NCI-H2227 treated with DMSO at 0.1 percent for 48 hours (cell line): ENCODE results near the gene PIK3R1.
"Not testable (repeated sequence)": the region's sequence is repeated elsewhere in the genome, so short reads cannot be mapped to it uniquely, and the experiment has no call there.

Experiments
- DNase-seq: peaks from one replicate; lab custom pipeline; 2025; lab: John Stamatoyannopoulos, UW

PIK3R1 gene

DNA sequence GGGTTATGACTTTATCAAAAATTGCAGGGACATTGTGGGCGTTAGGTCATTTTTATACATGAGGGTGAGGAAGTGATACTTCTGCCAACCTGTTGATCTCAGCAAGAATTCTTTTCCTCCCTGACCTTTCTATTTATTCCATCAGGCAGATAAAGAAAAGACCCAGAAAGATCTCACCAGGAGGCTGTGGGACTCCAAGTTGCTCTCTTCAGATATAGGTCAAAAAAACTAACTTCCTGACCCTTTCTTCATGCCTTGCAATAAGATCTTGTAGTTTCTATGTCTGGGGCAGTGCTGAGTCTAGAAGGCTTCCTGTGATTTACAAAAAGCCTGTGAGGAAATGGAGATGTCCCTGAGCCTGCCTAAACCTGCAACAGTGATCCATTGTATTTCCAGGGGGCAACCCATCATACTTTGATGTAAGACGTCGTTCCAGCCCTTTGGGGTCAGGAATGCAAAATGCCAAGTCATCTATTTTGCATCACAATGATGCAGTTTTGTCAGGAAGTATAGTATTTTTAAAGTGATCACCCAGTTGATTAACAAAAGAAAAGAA is 22.0 kb upstream of the PIK3R1 start:
- DNase-seq = no peak

DNA sequence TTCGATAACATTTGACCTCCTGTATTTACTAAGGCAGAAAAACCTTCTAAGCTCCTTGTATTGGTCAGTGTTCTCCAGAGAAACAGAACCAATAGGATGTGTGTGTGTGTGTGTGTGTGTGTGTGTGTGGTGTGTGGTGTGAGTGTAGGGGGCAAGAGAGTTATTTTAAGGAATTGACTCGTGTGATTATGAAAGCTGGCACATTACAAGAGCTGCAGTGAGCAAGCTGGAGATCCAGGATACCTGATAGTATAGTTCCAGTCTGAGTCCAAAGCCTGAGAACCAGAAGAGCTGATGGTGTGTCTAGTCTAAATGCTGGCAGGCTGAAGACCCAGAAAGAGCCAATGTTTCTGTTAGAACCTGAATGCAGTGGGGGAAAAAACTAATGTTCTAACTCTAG is 21.2 kb upstream of the PIK3R1 start:
- no peak for DNase-seq

DNA sequence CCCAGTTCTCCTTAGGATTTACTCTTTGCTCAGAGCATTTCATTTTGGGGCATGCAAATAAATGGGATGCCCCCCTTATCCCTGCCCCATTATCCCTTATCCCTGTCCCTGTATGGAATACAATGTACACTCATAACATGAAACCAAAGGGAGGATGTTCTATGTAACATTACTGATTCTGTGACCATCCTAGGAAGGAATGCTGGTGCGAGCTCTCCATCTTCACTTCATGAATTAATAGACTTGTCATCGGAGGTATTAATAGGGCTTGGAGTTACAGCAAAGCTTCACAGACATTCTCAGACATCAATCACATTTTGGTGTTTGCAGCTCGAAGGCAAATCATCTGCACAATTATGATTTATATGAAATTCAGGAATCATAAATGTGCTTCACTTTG is 20.4 kb upstream of the PIK3R1 start:
- DNase-seq = no peak

DNA sequence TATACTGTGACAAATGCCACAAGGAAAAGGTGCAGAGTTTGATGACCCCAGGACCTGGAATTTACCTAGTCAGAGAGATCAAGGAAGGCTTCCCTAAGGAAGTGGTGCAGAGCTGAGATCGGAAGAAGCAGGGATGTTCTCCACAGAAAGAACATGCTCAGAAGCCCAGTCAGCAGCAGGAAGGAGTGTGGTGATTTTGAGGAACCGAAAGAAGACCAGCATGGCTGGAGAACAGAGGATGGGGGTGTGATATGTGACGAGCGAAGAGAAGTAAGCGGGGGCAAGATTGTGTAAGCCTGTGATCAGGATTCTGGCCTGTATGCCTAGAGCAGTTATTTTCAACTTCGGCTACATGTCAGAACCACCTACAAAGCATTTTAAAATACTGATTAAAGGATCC is 18.7 kb upstream of the PIK3R1 start:
- no peak for DNase-seq

DNA sequence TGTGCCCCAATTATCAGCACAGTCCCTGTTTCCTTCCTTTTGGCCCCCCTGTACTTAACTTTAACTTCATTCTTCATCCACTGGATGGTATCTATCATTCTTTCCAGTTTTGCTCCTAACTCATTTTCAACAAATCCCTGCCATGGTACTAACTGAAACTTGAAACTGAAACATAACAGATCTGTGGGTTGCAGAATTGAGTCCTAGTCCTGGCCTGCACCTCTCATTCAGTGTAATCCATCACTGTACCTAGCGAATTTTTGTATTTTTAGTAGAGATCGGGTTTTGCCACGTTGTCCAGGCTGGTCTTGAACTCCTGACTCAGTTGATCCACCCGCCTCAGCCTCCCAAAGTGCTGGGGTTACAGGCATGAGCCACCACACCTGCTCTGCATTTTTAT is 15.3 kb upstream of the PIK3R1 start:
- no peak for DNase-seq

DNA sequence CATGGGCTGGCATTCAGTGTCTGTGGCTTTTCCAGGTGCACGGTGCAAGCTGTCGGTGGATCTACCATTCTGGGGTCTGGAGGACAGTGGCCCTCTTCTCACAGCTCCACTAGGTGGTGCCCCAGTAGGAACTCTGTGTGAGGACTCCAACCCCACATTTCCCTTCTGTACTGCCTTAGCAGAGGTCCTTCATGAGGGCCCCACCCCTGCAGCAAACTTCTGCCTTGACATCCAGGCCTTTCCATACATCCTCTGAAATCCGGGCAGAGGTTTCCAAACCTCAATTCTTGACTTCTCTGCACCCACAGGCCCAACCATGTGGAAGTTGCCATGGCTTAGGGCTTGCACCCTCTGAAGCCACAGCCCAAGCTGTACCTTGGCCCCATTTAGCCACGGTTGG is 4.9 kb upstream of the PIK3R1 start:
- not testable (repeated sequence) for DNase-seq

DNA sequence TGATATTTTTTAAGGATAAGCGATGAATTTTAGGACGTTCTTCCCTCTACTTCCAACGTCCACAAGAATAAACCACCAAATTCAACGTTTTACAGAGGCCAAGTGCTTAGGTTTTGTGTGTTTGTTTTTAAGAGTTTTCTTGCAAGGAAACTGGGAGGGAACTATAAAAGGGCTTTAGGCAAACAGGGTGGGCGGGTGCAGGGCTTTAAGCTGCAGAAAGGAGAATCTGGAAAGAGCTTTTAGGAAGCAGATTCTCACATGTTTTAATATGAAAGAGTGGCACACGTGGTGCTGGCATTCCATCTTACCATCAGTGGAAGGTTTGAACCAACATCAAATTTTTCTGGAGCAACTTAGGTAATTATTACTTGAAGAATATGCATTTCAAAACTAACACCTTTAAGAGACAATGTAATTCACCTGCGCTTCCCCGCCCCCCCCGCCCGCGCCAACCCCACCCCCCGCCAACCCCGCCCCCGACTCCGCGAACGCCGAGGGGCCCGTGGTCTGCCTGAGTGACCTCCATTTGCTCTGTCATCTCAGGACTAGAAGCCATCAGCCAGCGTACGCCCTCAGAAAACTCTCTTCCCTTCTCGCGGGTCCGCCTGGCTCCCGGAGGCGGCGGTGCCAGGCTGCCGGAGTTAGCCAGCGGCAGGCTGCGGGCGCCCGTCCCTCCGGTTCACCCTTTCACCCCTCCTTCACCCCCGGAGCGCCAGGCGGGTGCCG is 911 bp upstream of the PIK3R1 start:
- peak; percentile 58 for DNase-seq

DNA sequence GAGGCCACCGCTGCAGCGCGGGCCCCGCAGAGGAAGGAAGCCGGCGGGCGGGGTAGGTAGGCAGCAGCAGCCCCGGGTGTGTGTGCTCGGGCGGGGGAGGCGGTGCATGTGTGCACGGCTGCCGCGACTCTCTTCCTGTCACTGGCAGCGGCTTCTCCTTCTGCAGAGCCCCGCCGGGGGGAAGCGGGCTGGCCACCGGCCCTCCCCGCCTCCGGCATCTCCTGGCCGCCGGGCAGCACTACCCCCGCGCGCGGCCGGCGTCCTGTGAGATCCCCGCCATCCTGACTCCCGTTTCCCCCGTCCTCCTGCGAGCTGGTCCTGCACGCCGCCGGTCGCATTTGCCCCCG is 315 bp downstream of the PIK3R1 start:
- DNase-seq = no peak

DNA sequence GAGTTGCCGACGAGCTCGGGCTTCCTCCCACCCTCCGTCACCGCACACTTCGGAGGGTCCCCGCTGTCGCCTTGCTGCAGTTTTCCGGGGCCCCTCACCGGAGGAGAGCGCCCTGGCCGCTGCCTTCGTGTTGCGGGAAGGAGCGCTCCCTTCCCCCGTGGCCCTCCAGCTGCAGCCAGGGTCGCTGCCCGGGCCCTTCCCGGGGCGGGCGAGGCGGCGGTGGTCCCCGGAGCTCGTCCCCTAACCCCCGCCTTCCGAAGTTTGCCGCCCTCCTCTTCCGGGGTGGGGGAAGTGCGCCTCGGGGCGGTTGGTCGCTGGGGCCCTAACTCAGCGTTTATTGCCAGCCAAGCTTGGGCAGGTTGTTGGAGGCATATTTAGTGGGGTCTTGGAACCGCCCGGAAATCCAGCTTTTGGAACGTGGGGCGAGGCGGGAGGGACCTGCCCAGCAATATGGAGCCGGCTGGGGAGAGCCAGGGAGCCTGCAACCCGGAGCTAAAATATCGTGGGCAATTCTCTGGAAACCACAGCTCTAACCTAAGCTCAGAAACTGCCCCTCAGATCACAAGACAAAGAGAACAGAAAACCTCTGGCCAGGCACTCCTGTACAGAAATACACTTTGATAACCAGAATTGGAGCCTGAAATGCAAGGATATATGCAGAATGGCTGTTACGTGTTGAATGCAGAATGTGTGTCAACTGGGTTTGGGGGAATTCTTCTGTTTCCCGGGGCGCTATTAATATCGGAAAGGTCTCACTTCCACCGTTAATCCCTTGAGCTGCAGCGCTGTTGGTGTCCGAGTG is 890 bp downstream of the PIK3R1 start:
- DNase-seq = peak; percentile 11

DNA sequence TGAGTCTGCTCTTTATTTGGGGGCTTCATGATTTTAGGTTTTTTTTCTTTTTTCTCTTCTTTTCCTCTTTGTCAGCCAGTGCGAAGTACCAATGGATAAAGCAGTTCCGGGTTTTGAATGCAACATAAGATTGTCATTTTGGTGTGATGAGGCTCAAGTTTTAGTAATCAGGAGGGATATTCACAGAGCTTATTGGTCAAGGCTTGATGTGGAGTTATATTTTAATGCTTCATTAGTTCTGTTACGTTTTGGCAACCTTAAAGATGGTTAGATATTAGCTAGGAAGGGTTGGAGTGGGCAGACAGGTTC is 1.4 kb downstream of the PIK3R1 start:
- DNase-seq = no peak

DNA sequence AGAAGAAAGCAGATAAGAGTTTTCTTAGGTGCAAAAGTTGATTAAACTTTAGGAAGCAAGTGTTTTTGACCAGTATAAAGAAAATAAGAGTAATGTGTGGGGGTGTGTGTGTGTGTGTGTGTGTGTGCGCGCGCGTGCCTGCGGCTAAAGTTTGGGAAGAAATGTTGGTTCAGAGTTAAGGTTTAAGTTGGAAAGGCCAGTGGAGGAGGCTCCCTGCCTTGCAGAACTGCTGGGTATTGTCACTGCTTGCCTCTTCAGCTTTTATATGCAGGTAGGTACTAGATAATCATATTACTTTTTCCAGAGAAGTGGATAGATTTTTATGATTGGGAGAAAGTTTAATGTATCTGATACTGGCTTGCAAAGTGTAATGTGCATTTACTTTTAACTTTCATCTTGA is 2.0 kb downstream of the PIK3R1 start:
- no peak for DNase-seq

DNA sequence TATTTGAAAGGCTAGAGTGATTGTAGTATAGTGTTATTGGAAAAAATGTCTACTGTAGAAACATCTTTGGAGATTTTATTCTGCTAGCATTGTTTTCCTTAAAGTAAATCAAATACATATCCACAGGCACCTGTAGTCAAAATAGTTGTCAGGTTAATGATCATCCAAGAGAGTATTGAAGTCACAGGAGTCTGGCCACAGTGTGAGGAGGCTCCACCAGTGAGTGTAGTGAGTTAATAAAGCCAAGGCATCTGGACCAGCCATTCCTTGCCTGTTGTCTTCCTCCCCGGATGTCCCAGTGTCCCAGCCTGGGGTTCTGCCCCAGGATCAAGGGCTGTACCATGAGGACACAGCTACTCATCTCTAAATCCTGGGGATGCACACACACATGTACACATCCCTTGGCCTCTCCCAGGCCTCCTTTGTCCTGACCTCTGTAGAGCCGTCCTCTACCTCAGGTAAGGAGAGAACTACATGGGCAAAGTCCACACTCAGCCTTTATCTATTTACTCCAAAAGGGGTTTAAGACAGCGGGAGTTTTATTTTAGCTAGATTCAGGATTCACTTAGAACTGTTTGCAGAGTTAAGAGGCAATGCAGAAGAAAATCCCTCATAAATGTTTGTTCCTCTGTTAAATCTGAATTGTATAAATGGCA is 3.7 kb downstream of the PIK3R1 start:
- no peak for DNase-seq

DNA sequence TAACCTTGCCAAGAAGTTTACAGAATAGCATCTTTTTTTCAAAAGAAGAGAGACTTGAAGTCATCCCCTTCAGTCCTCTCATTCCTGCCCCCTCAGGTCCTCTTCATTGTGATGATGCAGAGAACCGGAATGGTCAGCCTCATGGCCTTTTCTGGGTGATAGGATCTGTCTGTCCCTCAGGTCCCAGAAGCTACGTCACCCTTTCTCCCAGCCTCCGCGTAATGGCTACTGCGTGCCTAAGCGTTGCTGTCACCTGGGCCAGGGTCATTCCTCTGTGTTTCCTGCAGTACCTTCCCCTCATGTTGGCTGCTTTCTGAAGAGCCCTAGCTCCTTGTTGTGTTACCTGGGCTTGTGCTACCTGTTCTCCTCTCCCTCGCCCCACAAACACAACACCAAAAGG is 4.7 kb downstream of the PIK3R1 start:
- no peak for DNase-seq

DNA sequence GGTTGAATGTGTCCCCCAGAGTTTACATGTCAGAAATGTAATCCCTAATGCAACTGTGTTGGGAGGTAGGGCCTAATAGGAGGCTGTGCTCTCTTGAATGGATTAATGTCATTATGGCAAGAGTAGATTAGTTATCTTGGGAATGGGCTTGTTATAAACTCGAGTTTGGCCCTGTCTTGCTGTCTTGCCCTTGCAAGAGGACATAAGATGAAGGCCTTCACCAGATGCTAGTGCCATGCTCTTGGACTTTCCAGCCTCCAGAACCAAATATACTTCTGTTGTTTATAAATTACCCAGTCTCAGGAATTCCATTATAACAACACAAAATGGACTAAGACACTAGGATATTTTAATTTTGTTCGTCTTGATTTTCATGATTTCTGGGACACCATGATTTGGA is 5.4 kb downstream of the PIK3R1 start:
- no peak for DNase-seq

DNA sequence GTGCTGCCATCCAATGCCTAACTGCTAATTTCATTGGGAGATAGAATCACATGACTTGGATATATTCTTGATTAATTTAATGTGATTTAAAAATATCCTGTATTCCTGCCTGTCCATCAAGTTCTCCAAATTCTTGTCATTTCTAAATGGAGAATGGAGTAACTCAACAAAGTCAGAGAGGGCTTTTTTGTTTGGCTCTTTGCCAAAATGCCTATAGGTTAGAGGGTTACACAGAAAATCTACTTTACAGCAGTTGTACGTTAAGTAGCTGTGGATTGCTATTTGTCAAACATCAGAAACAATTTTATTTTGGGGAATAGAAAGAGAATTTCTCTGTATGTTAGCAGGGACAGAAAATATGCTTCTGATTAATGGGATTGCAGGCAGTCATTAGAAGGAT is 5.9 kb downstream of the PIK3R1 start:
- DNase-seq = no peak

DNA sequence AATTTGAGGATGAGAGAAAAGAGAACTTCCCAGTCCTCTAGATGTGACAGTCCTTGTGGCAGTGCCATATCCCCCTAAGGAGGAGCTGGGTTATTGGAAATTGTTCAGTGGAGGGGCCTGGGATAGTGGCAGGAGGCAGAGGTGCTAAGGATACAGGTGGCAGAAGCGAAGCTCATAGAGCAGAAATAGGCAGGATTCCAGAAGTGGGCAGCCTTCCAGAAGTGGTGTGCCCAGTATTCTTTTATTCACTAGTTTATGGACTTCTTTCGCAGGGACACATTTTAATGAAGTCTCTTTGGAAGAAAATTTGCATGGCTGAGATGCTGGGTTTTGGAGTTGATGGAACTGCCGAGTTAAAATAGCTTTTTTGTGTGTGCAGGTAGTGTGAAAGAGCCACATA is 6.8 kb downstream of the PIK3R1 start:
- DNase-seq = no peak

DNA sequence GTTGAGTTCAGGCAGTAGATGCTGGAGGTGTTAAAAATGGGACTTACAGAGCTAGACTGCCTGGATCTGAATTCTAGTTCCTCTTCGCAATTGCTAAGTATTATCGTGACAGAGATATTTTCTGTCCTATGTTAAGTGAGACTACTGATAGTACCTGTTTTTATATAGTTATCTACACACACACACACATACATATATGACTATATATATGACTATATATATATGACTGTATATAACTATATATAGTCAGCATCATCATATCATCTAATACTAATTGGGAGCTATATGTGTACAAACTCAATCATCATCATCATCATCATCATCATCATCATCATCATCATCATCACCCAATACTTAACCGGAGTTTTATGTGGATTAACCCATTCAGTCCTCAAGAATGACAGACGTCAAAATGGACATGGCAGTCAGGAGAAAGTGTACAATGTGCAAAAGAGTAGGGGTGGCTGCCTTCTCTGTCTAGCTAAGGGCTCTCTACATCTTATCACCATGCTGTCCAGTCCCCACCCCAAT is 7.3 kb downstream of the PIK3R1 start:
- no peak for DNase-seq

DNA sequence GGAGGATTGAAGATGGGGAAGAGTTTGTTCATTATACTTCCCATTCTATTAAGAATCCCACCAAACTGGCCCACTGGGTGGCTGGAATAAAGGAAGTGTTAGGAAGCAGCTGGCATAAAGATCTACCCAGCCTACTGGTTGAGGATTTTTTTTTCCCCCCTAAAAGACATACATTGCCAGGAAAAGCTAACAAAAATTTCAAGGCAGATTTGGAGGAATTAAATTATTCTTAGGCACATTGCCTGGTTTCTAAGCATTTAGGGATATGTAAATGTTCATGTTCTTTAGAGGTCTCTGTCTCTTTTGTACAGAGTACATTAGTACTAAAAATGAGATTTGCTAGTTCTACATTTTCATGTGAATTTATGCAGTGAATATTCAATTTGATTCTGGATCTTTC is 8.3 kb downstream of the PIK3R1 start:
- no peak for DNase-seq

DNA sequence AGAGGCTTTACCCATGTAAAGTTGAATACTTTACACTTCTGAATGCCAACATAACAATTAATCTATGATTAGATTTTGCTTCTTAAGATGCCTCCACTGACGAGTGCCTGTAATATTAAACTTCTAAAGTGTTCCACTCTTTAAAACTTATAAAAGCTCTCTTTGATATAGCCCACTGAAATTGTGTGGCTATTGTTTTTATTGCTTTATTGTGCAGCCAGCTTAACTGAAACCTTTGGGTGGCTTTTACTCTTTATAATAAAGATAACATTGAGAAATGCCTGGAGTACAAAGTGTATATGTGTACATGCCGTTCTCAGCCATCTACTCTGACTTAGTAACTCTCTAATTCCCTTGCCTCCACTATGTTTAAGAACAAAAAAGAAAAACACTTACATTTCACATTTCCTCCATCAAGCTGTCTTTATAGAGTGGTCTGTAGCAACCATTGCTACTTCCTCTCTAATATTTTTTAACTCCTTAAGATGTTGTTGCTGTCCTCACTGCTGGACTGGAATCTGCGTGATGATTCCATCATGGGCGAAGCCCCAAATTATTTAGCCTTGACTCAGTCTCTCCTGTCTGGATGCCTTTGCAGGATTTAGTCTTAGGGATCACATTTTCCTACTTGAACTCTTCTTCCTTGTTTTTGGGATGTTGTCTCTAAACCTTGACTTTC is 9.1 kb downstream of the PIK3R1 start:
- no peak for DNase-seq

DNA sequence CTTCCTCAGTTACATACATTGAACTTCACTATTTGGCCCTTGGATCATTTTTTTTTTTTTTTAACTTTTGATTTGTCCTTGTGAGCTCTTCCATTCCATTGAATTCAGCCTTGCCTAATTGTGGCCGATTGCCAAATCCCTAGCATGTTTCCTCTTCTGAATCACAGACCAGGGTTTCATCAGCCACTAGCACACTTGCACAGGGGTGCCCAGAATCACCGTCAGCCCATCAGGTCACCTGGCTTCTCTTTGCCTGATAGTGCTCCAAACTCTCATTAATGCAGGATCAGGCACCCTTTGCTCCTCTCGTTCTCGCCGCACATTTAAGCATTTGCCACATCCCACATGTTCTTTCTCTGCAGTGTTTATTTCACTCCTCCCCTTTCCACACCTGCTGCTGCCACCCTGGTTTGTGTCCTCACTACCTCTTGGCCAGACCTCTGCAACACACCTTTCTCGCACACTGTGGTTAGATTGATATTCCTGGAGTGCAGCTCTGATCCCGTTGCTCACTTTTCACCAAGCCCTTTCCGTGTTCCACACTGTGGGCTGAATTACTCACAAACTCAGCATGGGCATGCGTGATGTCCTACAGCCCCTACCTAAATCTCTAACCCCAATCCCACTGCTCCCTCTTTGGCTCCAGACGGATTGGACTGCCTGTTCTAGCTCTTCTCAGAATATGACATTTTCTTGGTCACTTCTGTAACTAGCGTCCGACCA is 9.8 kb downstream of the PIK3R1 start:
- no peak for DNase-seq

DNA sequence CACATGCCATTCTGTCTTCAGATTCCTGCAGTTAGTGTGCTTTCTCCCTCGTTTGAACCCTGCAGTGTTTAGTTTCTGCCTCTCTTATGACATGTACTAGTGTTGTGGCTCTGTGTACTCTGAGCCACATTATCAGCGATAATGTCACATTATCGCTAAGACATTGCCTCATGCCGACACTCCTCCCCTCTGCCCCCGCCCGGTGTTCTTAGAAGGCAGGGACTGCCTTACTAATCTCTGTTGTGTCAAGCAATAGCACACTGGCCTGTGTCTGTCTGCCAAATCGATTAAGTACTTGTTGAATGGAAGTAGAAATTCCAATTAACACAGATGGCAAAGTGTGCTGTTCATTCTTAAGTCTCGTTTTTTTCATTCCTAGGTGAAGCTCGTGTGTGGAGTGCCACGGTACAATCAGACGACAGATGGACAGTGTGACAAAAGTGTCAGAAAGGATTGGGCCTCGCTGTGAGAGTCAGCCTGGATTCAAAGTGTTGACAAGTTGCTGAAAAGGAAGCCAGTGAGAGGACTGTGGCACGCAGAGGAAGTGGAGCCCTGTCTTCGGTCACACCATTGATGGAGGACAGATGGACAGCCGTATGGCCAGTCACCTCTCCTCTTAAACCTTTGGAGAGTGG is 10.5 kb downstream of the PIK3R1 start:
- DNase-seq = no peak
